Glomerular endothelial cell (primary cell): ENCODE measurements around the gene S100A14. TPM values are rescaled to one million over a fixed set of nuclear protein-coding genes. Genes with fewer than 3 reads are reported as not detected.

Experiments
- DNase-seq: peaks from one replicate; pipeline ENCODE4 v3.0.0-alpha.2; 2011; ENCODE audit warnings: low read depth, low spot score; ENCODE audit errors: extremely low read depth
- total RNA-seq: library from RNA; depleted of rRNA; stranded (reverse); fragments of >200 nt; gene quantifications from 2 replicates; pipeline ENCODE4 v1.2.3, GENCODE V29; 2015

S100A14 gene
- total RNA-seq, 1 donor from 2014 or later: not detected

DNA sequence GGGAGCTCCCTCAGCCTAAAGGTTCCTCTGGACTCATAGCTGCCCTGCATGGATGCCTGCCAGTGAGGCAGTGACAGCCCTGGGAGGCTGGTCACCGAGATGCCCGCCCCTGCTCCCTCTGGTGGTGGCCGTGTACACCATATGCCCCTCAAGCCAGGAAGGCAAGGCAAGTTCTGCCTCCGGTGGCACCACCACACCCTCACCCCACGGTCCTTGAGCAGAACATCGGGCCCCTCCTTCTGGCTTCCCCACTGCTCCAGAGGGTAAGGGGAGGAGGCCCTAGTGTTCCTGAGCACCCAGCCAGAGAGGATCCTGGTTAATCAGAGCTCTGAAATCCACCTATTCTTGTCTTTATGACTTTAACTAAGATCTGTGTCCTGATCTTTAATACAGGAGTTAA is 1.5 kb upstream of the S100A14 start:
- no peak for DNase-seq

DNA sequence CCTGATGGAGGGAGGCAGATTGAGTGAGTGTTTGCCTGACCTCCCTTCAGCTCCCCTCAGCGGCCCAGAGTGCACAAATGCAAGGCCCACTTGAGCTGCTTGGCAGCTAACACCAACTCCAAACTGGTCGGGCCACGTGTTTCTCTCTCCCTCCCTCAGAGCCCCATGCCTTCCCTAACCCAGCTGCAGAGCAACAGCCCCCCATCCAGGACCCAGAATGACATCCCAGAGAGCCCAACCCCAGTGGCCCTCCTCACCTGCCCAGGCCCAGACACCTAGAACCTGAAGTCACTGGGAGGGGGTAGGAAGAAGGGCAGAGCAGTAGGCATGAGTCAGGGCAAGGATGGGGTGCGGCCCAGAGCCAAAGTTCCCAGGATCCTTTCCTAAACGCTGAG is 789 bp upstream of the S100A14 start:
- no peak for DNase-seq

DNA sequence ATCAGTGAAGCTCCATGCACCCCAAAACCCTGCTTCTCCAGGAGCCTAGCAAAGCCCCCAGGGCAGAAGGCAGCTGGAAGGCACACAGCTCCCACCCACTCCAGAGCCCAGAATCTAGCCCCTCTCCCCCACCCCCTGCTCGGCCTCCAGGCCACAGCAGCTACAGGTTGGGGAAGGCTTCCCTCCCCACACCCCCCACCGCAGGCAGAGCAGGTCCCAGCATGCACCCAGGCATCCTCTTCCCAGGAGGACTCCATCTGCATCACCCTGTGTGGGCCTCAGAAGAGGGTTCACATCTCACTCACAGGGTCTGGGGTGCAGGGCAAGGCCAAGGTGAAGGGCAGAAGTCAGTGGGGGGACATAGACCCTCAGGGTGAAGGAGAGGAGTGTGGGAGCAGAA is 719 bp downstream of the S100A14 start:
- no peak for DNase-seq

DNA sequence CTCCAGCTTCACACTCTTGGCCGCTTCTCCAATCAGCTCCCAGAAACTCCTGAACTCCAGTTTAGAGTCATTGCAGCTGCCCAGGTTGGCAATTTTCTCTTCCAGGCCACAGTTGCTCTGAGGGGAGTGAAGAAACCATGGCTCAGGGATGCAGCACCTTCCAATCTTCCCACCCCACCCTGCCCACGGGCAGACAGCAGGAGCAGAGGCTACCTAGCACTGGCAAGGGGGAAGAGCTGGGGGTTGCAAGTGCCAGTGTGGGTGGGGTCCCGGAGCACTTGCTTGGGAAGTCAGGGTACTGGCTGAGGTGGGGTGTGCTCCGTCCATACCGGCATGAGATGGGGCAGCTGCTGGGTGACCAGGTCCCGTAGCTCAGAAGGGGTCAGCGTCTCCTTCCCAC is 1.2 kb downstream of the S100A14 start:
- no peak for DNase-seq

DNA sequence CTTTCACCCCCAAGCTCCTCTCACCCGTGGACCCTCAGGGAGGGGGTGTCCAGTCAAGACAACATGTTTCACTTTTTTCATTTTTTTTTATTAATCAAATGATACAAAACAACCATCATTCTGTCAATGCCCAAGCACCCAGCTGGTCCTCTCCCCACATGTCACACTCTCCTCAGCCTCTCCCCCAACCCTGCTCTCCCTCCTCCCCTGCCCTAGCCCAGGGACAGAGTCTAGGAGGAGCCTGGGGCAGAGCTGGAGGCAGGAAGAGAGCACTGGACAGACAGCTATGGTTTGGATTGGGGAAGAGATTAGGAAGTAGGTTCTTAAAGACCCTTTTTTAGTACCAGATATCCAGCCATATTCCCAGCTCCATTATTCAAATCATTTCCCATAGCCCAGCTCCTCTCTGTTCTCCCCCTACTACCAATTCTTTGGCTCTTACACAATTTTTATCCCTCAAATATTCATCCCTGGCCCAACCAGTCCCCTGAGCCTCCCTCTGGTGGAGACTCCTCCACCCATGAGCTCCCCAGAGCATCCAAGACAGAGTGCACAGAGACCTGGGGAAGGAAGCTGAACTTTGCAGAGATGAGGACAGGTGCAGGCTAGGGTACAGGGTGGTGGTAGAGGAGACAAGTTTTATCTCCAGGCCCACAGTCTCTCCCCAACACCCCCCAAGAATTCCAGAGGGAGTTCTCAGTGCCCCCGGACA is 1.8 kb downstream of the S100A14 start:
- no peak for DNase-seq

DNA sequence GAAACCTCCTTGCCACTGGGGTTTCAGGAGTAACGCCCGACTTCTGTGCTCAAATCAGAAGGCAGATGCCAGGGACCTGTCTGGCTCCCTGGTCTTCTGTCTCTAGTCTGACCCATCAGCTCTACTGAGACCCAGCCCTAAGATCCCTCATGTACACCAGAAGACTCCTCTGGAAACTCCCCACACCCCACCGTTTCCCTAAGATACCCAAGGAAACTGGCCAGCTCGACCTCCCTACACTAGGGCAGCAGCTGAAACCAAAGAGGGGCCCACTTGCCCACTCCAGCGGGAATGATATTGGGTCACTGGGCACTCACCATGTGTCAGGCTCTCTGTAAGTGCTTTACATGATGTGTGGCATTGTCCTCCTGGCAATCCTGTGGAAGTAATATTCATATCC is 2.7 kb downstream of the S100A14 start:
- DNase-seq: no peak

DNA sequence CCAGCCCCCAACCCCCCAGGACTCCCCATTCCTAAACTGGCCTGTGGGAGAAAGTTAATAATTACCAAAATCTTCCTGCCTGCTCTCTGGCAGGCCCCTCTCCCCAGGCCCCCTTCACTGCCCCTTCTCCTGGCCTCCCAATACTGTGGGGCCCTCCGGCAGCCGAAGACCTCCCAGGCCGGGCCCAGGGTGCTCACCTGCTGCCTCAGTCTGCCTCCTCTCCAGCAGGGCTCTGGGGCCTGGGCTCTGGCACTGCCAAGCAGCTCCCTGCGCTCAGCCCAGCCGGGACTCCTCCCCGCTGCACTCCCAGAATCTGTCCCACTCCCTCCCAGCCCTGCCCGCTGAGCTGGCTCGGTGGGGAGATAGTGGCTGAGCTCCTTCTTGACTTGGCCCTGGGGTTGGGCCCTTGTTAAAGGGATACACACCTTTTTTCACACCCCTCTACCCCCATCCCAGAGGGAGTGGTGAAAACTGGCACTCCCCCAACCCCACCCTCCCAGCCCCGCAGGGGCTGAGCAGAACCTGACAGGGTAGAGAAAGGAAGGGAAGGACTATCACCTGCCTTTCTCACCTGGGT is 3.3 kb downstream of the S100A14 start, which contains the start of gene S100A16:
S100A16 (minus strand) TSS at position 383 of the 577 bp plus-strand sequence. CDS start 4,986 bp downstream, outside the sequence.
- no peak for DNase-seq

DNA sequence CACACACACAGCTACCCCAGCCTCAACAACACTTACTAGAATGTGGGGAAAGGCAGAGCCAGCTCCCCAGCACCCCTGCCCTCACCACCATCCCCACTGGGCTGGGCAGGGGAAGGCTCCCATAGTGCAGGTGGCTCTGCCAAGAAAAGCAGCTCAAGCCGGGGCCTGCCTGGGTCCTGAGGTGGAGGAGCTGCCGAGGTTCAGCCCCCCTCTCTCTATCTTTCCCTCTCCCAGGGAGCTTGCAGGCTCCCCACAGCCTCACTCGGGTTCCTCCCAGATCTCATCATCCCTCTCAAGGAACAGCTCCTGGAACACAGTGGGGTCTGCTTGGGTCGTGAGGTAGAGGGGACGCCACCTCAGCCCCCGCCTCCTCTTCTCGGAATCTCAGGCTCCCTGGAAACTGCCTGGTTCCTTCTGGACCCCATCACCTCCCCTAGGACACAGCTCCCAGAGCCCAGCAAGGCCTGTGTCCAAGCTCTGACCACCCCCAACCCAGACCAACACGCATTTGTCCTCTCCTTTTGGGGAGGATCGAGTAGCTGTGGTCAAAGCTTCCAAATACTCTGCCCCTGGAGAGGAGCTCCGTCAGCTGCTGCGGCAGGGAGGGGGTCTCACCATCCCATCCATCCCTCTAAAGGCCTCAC is 3.9 kb downstream of the S100A14 start:
- no peak for DNase-seq

DNA sequence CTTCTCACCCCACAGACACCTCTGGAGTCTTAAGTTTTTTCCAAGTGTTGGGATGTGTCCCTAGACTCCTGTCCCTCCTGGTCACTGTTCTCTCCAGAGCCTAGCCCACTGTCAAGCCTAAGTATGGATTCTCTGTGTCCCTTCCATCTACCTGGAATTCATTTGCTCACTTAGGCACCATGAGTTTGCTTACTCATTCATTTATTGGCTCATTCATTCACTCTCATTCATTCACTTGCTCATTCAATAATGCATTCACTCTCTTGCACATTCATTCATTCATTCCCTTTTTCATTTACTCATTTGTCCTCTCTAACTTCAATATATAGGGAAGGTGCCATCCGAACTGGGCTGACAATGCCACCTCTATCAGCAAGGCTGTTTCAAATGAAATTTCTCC is 4.8 kb downstream of the S100A14 start:
- DNase-seq: no peak

DNA sequence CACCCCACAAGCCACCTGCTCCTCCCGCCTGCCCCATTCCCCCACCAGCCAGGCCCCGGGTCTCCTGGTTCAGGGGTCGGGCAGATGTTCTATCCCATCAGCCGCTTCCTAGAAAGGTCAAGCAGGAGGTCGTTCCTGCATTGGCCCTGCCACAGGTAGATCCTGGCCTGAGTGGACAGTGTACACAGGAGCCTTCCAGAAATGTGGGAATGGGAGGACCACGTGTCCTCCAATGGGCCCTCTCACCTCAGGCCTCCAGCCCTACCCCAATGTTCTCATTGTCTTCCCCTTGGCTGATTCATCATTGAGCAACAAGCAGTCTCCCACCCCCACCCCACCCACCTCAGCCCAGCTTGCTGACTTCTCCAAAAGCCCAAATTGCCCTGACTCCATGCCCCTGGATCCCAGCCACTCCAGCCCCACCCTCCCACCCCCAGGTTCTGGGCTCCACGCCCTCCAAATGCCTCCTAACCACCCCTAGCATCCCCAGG is 5.3 kb downstream of the S100A14 start:
- DNase-seq: no peak

DNA sequence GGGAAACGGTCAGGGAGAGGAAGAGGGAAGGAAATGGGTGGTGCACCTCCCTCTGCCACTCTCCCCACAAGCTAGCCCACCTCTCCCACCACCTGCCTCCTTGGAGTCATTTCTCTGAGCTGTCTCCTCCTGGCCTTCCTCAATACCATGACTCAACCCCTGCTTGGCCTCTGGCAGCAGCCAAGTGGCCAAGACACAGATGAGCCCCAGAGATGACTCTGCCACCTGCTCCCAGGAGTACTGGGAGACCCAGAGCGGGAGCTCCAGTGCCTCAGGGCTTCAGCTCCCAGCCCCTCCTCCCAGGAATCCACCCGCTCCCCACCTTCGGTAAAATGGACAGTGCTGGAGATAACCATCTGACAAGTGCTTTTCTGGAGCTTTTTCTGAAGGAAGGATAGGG is 5.8 kb downstream of the S100A14 start:
- DNase-seq: no peak

DNA sequence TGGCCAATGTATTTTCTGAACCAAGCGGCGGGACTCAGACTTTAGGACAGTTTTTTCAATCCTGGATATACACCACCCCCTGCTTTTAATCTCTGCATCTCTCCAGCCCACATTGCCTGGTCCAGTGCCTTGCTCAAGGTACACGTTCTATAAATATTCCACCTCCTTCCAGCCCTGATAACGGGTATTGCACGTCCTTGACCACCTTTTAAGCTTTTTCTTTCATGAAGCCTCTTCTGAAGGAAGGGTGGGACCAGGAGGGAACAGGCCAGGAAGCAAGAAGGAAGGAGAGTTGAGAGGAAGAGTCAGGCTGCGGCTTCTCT is 6.6 kb downstream of the S100A14 start:
- DNase-seq: no peak

DNA sequence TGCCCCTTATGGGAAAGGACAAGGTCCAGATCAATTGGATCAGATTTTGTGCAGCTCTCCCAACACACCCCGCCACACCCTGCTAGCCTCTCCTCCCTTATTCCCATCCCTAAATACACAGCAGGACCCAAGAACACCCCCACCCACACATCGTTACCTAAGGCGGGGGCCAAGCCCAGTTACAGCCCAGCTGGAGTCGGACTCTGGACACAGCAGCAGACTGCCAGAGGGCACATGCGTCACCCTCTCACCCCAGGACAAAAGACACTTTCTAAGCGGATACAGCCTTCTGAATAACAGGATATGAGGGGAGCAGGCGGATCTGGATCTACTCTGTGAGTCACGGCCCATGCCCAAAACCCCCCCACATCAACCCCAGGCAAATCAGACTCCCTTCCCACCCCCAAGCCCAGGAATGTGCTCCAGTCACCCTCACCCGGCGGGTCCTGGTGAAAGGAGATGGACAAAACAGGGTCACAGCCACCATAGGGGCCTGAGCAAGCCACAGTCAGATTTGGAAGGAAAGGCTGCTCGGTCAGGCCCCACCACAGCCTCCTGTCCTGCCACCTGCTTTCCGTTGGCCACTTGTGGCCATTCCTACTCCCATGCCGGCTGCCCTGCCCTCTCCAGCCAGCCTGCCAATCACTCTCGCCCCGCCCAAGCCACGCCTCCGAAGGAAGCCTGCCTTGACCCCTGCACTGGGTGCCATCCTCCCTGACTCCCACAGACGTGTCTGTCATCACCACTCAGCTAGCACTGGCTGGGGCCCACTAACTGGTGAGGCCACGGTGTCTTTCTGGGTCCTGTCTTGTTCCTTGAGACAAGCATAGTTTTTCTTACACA is 7.2 kb downstream of the S100A14 start:
- peak; percentile 94 for DNase-seq

DNA sequence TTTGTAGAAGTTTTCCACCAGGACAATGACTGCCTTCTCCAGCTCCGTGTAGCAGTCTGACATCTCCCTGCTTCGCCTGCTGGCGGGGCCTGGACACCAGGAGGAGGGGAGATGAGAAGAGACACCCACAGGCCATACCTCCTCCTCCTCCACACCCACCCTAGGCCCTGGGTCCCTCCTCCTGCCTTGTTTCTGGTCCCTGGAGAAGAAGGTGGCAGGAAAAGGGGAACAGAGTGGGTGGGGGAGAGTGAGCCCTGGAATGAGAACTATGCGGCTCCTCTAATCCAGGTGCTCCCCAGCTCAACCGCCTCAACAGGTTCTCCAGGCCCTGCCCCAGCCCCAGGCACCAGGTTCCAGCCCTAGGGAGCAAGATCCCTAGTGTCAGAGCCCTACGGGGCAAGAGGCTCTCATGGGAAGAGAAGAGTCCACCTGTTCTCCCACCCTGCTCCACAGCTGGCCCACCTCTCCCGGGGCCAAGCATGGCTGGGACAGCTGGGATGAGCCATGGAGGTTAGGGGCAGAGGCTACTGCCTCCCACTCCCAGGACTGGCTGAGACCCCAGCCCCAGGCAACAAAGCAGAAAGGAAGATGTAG is 7.9 kb downstream of the S100A14 start:
- DNase-seq: no peak

DNA sequence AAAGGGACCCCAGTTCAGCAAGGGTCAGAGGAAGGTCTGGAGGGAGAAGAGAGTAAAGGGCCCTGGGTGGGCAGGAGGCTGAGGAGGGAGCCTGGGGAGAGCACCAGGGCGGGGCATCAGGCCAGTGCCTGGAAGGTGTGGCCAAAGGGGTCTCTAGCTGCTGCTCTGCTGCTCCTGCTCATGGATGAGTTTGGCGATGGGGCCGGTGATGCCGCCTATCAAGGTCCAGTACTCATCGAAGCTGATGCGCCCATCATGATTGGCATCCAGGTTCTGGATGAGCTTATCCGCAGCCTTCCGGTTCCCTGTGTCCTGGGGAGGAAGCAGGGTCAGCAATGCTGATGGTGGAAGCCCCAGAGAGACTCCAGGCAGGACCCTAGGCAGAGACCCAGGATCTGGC is 8.7 kb downstream of the S100A14 start:
- DNase-seq: no peak

DNA sequence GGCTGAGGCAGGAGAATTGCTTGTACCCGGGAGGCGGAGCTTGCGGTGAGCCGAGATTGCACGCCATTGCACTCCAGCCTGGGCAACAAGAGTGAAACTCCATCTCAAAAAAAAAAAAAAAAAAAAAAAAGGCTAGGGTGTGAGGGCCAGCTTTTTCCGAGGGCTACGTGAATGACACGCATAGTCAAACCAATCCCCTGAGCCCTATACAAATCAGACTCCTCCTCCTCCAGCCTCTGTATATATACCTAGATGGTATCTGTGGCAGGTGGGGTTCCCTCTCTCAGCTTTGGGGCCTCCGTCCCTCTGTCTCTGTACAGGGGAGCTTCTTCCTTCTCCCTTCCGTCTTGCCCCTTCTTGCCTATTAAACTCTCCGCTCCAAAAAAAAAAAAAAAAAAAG is 9.9 kb downstream of the S100A14 start:
- DNase-seq: no peak

DNA sequence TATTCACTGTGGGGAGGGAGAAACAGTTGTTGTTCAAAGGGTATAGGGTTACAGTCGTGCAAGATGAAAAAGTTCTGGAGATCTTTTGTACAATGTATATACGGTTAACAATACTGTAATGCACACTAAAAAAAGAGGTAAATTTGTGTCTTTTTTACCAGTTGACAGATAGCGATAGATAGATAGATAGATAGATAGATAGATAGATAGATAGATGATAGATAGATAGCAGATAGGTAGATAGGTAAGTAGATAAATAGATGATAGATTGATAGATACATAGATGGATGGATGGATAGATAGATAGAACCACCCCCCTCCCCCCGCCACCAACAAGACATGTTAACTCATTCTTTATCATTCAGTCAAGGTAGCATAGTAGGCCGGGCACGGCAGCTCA is 13.4 kb downstream of the S100A14 start:
- no peak for DNase-seq

DNA sequence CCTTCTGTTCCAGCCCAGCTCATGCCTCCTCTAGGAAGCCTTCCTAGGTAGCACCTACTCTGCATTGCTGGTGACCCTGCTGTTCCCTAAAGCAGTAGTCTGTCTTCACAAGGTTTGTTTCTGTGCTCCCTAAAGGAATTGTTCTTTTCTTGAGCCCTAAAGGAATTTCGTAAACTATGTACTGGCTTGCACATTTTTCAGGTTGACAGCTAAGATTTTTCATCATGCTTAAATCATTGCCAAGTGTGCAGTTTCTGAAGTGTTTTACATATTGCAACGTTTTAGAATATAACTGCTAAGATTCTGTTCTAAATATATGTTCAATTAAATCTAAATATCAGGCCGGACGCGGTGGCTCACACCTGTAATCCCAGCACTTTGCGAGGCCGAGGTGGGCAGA is 16.3 kb downstream of the S100A14 start:
- DNase-seq: no peak

DNA sequence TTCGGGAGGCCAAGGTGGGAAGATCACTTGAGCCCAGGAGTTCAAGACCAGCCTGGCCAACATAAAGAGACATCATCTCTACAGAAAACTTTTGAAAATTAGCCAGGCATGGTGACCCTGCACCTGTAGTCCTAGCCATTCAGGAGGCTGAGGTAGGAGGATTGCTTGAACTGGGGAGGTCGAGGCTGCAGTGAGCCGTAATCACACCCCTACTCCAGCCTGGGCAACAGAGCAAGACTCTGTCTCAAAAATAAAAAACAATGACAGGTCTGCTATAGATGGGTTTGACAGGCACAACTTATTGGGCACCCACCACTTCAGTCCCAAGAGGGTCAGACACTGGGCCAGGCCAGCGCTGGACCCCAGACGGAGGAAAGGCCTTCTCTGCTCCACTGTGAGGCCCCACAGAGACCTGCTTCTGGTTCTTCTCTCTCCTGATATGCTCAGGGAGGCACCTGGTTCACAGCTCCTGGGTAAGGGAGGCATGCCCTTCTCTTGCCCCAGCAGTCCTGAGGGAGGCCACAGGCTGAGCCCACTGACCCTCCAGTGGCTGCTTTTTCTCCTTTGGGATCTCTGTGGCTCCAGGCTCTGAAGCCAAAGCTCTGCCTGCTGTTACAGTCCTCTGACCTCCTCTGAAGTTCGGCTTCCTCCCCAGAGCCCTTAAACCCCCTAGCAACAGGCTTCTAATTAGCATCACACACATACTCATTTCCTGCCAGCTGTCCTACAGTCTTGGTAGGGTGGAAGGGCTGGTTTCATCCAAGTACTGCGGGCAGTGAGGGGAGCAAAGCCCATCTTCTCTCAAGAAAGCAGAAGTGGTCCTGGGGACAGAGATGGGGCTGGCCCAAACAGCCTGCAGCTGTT is 17.6 kb downstream of the S100A14 start:
- peak; percentile 70 for DNase-seq

DNA sequence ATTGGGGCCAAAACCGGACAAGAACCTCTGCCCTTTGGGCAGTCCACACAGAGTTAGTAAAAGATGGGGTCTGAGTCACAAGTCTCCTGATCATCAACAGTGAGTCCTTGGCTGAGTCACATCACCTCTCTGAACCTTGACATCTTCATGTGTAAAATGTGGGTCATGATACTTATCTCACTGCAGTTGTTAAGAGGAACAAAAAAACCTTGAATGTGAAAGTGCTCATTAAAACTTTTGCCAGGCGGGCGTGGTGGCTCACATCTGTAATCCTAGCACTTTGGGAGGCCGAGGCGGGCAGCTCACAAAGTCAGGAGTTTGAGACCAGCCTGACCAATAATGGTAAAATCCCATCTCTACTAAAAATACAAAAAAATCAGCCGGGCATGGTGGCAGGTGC is 18.9 kb downstream of the S100A14 start:
- no peak for DNase-seq
